ENCODE results near the gene PDE11A.
A peak's percentile ranks its signal among the peaks of the same experiment; 100 is the strongest.

Gene PDE11A

DNA sequence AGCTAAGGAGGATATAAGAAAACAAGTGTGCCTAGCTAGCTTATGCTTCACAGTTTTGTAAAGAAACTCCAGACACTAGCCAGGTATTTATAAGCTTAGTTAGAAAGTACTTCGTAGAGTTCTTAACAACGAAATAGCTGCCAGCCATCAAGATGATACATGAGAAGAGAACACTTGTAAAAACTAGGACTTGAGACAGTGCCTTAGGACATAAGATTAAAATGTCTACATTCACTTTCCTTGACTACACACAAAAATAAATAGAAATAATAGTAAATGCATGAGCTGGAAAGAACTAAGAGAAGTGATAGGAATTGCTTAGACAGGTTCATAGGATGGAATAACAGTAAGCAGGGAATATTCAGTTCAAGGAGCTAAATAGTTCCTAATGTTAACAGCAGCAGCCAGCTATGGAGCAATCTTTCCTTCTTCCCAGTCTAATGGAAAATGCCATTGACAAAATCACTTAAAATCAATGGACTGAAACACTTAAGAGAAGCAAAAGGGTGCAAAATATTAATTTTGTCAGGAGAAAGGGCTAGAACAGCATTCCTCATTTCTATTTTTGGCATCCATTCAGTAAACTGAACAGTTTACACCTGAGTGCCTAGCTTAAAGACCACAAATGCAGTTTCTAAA, 186.6 kb downstream of the PDE11A start:
- DNase-seq (ENCODE audit: low read depth): no peak
- H3K4me3 ChIP-seq (ENCODE audit: low read length): no peak overlapping the region
- TF ChIP-seq, protein P1, sequence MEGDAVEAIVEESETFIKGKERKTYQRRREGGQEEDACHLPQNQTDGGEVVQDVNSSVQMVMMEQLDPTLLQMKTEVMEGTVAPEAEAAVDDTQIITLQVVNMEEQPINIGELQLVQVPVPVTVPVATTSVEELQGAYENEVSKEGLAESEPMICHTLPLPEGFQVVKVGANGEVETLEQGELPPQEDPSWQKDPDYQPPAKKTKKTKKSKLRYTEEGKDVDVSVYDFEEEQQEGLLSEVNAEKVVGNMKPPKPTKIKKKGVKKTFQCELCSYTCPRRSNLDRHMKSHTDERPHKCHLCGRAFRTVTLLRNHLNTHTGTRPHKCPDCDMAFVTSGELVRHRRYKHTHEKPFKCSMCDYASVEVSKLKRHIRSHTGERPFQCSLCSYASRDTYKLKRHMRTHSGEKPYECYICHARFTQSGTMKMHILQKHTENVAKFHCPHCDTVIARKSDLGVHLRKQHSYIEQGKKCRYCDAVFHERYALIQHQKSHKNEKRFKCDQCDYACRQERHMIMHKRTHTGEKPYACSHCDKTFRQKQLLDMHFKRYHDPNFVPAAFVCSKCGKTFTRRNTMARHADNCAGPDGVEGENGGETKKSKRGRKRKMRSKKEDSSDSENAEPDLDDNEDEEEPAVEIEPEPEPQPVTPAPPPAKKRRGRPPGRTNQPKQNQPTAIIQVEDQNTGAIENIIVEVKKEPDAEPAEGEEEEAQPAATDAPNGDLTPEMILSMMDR (conservative IDR thresholded peaks at IDR 0.05; ENCODE audit: low read length): no peak

DNA sequence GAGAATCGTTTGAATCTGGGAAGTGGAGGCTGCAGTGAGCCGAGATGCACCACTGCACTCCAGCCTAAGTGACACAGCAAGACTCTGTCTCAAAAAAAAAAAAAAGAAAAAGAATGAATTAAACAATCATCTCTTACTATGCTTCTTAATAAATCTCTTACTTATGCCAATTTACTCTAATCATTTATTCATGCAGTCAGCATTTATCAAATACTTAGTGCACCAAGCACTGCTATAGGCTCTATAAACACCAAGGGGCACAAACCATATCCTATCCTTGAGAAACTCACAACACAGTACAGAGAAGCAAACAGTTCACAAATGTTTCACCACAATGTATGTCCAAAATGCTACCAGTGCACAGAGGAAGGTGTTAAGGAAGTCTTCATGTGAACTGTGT, 189.4 kb downstream of the PDE11A start:
- TF ChIP-seq, protein P1 (conservative IDR thresholded peaks at IDR 0.05; ENCODE audit: low read length): no peak
- H3K4me3 ChIP-seq (ENCODE audit: low read length): no peak overlapping the region
- no peak for DNase-seq (ENCODE audit: low read depth)

DNA sequence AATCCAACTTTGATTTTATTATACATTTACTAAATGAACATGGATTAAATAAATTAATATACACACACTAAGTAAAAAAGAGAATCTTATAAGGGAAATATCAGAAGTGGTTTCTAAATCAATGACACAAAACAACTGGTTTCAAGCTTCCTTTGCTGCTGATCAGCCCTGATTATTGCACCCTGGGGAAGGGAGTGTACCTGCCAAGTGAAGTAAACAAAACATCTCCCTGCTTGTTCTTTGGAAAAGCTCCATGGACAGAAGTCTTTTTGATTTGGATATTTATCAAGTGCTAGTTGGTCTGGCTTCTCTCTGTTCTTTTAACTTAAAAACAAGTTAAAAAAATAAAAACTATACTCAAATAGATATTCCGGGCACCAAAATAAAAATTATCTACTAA, 190.1 kb downstream of the PDE11A start:
- no peak overlapping the region for H3K4me3 ChIP-seq (ENCODE audit: low read length)
- DNase-seq (ENCODE audit: low read depth): no peak
- TF ChIP-seq, protein P1 (conservative IDR thresholded peaks at IDR 0.05; ENCODE audit: low read length): no peak

DNA sequence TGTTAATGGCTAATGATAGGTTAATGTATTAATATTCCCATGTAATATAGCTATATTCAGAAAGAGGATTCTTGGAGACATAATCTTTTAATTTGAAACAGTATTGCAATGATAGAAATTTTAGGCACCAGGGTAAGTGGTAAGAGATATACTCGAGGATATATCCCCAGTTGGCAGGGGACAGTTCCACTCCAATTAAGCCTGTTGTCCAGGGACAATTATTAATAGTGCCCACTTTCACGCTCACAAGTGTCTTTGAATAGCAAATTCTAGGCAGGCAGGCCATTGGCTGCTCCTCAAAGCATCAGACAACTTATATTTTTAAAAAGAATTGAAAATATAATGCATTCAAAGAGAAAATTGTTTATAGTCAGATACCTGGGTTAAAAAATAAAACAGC, 190.7 kb downstream of the PDE11A start:
- H3K4me3 ChIP-seq (ENCODE audit: low read length): no peak overlapping the region
- TF ChIP-seq, protein P1 (conservative IDR thresholded peaks at IDR 0.05; ENCODE audit: low read length): no peak
- no peak for DNase-seq (ENCODE audit: low read depth)

DNA sequence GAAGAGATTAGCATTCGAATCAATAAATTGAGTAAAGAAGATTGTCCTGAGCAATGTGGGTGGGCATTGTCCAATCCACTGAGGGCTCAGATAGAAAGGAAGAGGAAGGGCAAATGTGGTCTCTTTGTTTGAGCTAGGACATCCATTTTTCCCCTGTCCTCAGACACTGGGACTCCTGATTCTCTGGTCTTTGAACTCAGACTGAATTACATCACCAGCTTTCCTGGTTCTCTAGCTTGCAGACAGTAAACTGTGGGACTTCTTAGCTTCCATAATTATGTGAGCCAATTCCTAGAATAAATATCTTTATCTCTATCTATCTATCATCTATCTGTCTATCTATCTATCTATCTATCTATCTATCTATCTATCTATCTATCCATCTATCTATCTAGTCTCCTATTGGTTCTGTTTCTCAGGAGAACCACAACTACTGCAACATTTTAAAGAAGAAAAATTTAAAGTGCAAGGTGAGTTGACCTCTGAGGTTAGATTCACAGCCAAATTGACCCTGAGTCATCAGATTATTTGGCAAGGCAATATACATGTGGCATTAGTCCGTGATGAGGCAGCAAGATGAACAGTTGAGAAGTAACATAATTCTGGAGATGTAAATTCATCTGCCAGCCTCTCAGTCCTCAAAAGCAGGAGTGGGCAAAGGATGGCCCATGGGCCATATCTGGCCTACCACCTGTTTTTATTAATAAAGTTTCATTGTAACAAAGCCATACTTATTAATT, 191.4 kb downstream of the PDE11A start:
- DNase-seq (ENCODE audit: low read depth): peak; percentile 18
- no peak overlapping the region for H3K4me3 ChIP-seq (ENCODE audit: low read length)
- TF ChIP-seq, protein P1 (conservative IDR thresholded peaks at IDR 0.05; ENCODE audit: low read length): no peak

DNA sequence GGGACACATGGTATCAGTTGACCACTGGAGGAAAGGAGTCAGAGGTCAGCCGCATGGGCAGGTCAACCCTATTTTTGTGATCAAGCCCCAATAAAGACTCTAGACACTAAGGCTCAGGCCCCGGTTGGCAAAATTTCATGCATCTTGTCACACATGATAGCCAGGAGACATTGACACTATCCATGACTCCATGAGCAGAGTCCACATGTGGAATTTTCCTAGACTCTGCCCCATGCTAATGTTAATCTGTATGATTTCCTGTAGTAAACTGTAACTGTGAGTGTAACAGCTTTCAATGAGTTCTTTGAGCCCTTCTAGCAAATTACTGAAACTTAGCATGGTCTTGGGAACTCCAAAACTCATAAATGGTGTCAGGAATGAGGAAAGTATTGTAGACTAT, 192.3 kb downstream of the PDE11A start:
- TF ChIP-seq, protein P1 (conservative IDR thresholded peaks at IDR 0.05; ENCODE audit: low read length): no peak
- no peak overlapping the region for H3K4me3 ChIP-seq (ENCODE audit: low read length)
- no peak for DNase-seq (ENCODE audit: low read depth)

DNA sequence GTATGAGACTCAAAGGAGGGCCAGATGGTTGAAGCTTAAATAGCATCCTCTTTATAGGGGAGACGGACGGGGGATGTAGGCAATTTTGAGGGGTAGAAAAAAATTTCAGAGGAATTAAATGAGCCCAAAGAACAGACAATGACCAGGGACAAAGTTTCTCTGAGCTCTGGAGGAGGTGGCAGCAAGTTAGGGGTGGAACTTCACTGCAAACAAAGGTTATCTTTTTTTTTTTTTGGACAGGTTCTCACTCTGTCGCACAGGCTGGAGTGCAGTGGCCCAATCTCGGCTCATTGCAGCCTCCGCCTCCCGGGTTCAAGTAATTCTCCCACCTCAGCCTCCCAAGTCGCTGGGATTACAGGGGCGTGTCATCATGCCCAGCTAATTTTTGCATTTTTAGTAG, 195.6 kb downstream of the PDE11A start:
- no peak overlapping the region for H3K4me3 ChIP-seq (ENCODE audit: low read length)
- TF ChIP-seq, protein P1 (conservative IDR thresholded peaks at IDR 0.05; ENCODE audit: low read length): no peak
- no peak for DNase-seq (ENCODE audit: low read depth)

All from AG10803 (cell line).